HG03558 (cell line): ENCODE results near the gene CMTM4.
"Not testable (repeated sequence)": the region's sequence is repeated elsewhere in the genome, so short reads cannot be mapped to it uniquely, and the experiment has no call there.

ENCODE experiments used
- ATAC-seq: cut with Tn5 transposase; IDR thresholded peaks from one replicate; pipeline ENCODE4 v1.9.1; 2021; ENCODE audit warnings: moderate number of reproducible peaks; ENCODE audit not compliant: unreplicated experiment; ENCODE audit errors: extremely low read depth

Gene CMTM4

GRCh38 chr16:66677836-66678235, 18.7 kb downstream of the CMTM4 start:
- ATAC-seq: no peak

DNA sequence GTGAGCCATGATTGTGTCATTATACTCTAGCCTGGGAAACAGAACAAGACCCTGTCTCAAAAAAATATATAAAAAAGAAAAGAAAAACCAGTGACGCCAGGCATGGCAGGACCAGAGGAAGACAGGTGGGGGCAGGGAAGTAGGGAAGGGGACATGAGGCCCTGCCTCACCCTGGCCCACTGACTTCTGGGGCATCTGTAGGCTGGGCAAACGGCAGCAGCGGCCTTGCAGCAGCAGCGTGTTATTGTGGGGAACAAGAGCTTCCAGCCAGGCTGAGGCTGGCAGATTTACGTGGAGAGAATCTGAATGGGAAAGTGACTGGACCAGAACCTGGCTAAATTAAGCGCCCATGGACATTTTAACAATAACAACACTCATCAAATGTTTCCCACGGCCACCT, 19.4 kb downstream of the CMTM4 start:
- ATAC-seq: no peak

- ATAC-seq: no peak
Measured at GRCh38 chr16:66676599-66676998, 19.9 kb downstream of the CMTM4 start.

DNA sequence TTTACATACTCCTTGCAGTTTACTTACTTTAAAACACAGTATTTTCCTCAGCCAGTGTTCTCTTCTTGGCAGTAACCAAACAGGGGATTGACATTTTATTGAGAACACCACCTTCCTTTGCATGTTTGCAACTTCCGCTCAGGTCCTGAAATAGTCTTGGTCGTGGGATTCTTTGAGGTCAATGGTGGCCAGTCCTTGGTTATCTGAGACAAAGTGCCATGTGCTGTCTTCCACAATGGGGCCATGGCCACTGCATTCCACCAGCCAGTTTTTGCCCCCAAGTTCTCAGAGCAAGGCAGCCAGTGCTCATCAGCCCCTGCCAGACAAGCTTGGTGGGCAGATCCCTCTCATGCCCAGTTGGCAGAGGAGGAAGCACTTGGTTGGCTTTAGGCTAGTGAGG, 22.9 kb downstream of the CMTM4 start:
- ATAC-seq: no peak

DNA sequence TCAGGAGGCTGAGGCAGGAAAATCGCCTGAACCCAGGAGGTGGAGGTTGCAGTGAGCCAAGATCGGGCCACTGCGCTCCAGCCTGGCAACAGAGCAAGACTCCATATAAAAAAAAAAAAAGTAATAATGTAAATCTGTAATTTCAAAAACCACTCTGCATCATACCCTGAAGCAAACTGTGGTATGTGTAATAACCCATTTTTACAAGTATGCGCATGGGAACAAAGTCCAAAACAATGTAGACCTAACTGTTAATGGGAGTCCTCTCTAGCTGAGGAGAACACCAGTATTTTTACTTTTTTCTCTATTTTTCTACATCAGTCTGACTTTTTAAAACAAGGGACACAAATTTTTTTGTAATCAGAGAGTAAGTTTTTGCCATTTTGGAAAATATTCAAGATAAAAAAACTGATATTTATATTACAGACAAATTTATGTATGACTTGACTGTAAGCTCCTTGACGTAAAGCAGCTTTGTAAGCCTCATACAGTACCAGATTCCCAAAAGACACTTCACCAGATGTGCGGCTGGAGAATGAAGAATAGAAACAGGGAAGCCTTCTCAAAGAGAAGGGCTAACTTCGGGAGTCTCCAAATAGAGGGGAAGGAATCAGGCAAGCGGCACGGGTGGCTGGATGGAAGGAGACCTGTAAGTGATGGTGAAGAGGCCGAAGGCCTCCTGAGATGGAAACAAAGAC, 25.7 kb downstream of the CMTM4 start:
- no peak for ATAC-seq

GRCh38 chr16:66668777-66669444, 27.6 kb downstream of the CMTM4 start:
- ATAC-seq: no peak

DNA sequence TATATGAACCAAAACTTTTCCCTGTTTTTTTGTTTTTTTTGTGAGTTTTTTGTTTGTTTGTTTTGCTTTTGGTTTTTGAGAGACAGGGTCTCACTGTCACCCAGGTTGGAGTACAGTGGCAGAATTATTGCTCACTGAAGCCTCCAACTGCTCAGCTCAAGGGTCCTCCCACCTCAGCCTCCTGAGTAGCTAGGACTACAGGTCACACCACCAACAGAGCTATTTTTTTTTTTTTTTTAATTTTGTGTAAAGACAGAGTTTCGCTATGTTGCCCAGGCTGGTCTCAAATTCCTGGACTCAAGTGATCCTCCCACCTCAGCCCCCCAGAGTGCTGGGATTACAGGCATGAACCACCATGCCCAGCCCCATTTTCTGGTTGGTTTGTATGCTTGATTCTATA, 28.6 kb downstream of the CMTM4 start:
- ATAC-seq: no peak

- no peak for ATAC-seq
Measured at GRCh38 chr16:66662445-66663194, 33.9 kb downstream of the CMTM4 start.

DNA sequence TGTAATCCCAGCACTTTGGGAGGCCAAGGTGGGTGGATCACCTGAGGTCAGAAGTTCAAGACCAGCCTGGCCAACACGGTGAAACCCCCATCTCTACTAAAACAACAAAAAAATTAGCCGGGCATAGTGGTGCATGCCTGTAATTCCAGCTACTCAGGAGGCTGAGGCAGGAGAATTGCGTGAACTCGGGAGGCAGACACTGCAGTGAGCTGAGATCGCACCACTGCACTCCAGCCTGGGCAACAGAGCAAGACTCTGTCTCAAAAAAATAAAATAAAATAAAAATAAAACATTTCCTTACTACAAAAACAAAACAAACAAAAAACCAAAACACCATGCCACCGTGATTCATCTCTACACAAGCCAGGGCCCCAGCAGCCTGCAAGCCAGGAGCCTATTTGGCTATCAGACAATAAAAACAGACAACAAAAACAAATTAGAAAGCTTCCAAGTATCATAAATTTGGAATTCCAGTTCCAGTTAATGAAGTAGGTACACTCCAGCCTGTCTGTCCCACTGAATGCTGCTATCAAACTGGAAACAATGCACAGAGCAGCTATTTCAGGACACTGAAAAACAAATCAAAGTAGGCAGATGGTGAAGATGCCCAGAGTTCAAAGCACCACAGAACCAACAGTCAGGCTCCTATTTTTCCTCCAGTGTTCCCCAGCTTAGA, 34.7 kb downstream of the CMTM4 start:
- ATAC-seq: not testable (repeated sequence)

DNA sequence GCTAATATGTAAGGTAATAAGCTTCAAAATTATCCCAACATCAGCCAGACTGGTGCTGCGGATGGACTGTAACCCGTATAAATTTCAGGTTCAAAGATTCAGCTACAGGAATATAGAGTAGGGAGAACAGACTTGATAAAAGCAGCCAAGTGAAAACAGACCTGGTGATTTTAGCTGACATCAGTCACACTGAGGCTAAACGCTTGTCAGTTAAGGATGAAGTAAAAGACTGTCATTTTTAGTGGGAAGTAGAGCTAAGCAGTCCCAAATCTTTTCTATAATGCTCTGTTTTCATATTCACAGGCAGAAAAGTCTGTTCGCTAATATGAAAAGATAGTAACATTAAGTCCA, 35.4 kb downstream of the CMTM4 start:
- ATAC-seq: no peak

DNA sequence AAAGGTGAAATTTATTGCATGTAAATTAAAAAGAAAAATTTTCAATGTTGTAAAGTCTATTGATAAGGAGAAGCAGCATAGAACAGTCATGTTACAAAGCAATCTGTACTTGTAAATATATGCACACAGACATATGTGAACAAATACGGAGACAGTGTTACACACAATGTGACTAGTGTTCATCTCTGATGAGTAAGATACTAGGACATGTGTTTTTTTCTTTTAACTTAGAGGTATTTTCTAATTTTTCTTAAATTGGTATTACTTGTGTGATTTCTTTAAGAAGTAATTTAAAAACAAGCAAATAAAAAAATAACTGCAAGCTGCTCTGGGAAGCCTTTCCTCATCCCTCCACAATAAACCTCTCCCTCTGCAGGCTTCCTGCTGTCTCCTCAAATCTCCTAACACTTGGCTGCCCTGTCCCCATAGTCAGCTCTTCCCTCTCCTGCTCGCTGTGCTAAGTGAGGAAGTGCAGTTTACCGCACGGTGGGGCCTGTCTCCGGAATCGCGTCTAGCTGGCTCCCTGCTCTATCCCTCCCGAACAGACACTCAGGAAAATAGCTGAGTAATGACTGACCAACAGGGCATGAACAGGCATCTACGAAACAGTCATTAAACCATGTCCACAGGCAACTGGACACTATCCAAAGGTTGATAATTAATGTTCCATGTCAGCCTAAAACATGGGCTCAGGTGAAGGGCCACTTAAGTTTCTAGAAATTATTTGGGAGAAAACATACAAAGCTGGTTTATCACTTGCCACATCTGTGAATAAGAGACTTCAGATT, 35.9 kb downstream of the CMTM4 start:
- no peak for ATAC-seq

- ATAC-seq: no peak
Measured at GRCh38 chr16:66658860-66659190, 37.7 kb downstream of the CMTM4 start.

GRCh38 chr16:66658143-66658859, 38.2 kb downstream of the CMTM4 start:
- ATAC-seq: no peak

GRCh38 chr16:66656547-66656946, 40.0 kb downstream of the CMTM4 start:
- ATAC-seq: no peak

- no peak for ATAC-seq
Measured at GRCh38 chr16:66653581-66654350, 42.8 kb downstream of the CMTM4 start.

DNA sequence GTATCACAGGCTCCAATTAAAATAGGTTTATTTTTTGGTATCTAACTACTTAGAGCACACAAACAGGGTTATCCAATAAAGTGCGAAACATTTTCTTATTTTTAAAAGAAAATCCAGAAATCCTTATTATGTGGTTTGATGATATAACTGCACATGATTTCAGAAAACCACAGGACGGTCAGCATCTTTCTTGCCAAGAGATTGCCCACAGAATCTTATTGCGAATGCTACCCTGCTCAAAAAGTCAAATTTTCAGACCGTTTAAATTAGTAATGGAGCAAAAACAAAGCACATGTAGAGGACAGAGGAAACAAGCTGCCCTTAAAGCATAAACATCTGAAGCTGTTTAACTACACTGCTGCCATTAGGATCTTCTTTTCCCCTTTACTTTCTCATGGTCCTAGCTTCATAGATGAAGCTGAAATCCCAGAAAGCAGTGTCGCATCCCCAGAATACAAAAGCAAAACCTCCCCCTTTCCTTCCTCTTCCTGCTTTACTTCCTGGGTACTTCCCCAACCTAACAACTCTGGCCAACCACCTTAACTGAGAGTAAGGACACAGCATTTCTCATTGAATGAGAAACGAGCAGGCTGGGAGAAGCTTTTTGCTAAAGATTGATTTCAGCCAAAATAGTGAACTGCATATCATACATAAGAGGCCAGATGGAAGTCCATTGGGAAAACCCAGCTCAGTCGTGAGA, 43.7 kb downstream of the CMTM4 start:
- no peak for ATAC-seq

DNA sequence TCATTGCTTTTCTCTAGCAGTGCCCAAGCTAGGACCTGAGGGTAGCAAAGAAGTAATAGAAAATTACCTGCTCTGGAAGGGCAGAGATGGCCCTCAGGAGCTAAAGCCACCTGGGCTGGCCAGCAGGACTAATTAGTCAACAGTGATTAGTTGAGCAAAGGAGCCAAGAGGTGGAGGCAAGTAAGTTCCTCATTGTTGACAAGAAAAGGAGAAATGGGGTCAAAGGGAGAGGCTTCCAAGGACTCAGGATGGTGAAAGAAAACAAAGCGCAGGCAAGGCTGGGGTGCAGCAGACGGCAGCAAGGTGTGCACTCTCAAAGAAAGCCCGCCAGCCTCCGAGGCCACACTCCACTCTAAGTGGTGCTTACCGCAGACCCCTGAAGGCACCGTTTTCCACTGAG, 44.6 kb downstream of the CMTM4 start:
- no peak for ATAC-seq

DNA sequence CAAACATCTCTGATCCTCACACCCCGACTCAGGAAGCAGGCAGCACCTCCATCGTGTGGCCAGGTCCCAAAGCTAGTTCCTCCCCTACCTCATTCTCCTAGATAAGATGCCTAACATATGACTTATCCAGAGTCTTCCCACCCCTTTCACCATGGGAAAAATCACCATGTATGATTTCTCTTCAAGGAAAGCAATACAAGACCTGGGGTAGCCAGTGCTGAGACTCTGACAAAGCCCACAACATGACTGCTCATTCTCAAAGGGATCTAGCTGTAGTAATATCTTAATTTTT, 45.1 kb downstream of the CMTM4 start:
- no peak for ATAC-seq
